ENCODE results near the gene PLCL1.
"Not testable (repeated sequence)": the region's sequence is repeated elsewhere in the genome, so short reads cannot be mapped to it uniquely, and the experiment has no call there.

The PLCL1 gene

GRCh38 chr2:197810016-197810415 is 5.6 kb downstream of the PLCL1 start:
- no peak for DNase-seq

- DNase-seq, result no peak
Observed at GRCh38 chr2:197810491-197810890, 6.1 kb downstream of the PLCL1 start.

- DNase-seq, result peak; percentile 49
Observed at GRCh38 chr2:197813093-197813787, 8.8 kb downstream of the PLCL1 start.

- DNase-seq, result no peak
Observed at GRCh38 chr2:197814526-197814925, 10.1 kb downstream of the PLCL1 start.

- DNase-seq, result no peak
Observed at GRCh38 chr2:197821550-197822289, 17.3 kb downstream of the PLCL1 start.

GRCh38 chr2:197822333-197822732 is 17.9 kb downstream of the PLCL1 start:
- DNase-seq, result no peak

- DNase-seq, result no peak
Observed at GRCh38 chr2:197827618-197828017, 23.2 kb downstream of the PLCL1 start.

- no peak for DNase-seq
Observed at GRCh38 chr2:197828464-197829135, 24.2 kb downstream of the PLCL1 start.

GRCh38 chr2:197834771-197835170 is 30.4 kb downstream of the PLCL1 start:
- DNase-seq, result not testable (repeated sequence)

GRCh38 chr2:197835293-197835692 is 30.9 kb downstream of the PLCL1 start:
- DNase-seq, result no peak

- DNase-seq, result peak; percentile 74
Observed at GRCh38 chr2:197838036-197838435, 33.6 kb downstream of the PLCL1 start.

GRCh38 chr2:197838579-197838978 is 34.2 kb downstream of the PLCL1 start:
- DNase-seq, result no peak

GRCh38 chr2:197839327-197839726 is 34.9 kb downstream of the PLCL1 start:
- DNase-seq, result no peak

GRCh38 chr2:197839856-197840255 is 35.5 kb downstream of the PLCL1 start:
- DNase-seq, result no peak

GRCh38 chr2:197846128-197846527 is 41.7 kb downstream of the PLCL1 start:
- DNase-seq, result no peak

GRCh38 chr2:197846777-197847176 is 42.4 kb downstream of the PLCL1 start:
- no peak for DNase-seq

- DNase-seq, result peak; percentile 37
Observed at GRCh38 chr2:197847651-197848401, 43.4 kb downstream of the PLCL1 start.

- no peak for DNase-seq
Observed at GRCh38 chr2:197848602-197849001, 44.2 kb downstream of the PLCL1 start.

- no peak for DNase-seq
Observed at GRCh38 chr2:197850882-197851450, 46.6 kb downstream of the PLCL1 start.

GRCh38 chr2:197851451-197851850 is 47.1 kb downstream of the PLCL1 start:
- no peak for DNase-seq

GRCh38 chr2:197852108-197852507 is 47.7 kb downstream of the PLCL1 start:
- DNase-seq, result no peak

GRCh38 chr2:197853549-197853948 is 49.2 kb downstream of the PLCL1 start:
- no peak for DNase-seq

All from activated CD4-positive, alpha-beta T cell treated with anti-CD3 and anti-CD28 coated beads, Interleukin-10, Interleukin-2, amounts not matched to agents 100 ng/mL and 50 ng/mL, durations not matched to agents 16 hours and 8 hours (primary cell).